HG03280 (cell line): ENCODE data around the gene HDAC4.

Source experiments
- ATAC-seq: cut with Tn5 transposase; IDR thresholded peaks from one replicate; pipeline ENCODE4 v1.9.1; 2021; ENCODE audit warnings: mild to moderate bottlenecking, moderate library complexity; ENCODE audit not compliant: unreplicated experiment

Gene HDAC4

DNA sequence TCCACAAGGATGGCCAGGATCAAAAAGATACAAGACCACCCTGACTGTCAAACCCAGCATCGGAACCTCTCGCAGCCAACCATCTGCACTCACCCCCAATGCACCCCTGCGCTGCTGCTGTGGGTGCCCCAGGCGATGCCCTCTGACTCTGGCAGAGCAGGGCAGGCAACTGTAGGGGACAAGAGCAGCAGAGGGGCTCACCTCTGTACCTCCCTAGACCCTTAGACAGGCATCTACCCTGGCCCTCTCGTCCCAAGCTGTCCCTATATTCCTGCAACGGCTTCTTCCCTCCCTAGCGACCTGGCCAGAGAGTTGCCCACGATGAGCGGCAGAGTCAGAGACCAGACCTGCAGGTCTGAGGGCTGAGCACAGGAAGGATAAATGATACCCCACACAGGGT lies 128.2 kb downstream of the HDAC4 start:
- no peak for ATAC-seq

DNA sequence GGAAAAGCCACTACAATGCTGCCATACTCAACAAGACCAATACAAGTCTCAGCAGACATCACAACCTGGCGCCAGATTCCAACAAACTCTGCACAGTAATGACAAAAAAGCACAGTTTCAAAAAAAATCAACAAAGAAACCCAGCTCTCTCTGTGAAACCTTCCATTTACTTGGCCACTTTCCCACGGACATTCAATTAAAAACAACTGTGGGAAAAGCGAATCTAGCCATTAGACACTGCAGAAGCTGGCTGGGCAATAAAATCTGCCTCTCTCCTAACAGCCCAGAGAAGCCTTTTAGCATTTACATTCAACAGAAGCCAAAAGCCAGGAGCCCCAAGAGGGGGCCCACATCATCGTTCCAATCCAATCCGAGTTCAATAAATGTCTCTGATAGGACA lies 128.9 kb downstream of the HDAC4 start:
- ATAC-seq = no peak

DNA sequence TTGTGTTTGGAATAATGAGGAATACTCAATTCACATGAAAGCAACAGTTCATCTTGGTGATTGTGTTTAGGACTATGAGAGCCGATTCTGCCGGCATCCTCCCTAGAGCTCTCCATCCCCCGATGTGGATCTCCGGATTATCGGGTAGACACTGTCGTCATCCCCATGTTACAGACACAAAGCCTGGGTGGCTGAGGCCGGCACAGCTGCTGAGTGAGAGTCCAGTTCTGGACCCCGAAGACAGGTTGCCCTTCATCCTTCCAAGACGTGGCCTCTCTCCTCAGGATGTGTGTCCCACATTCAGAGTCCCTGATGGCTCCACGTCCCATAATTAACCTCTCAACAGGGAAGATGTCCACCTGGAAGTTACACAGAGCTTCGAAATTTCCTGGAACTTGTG lies 129.3 kb downstream of the HDAC4 start:
- ATAC-seq = no peak

DNA sequence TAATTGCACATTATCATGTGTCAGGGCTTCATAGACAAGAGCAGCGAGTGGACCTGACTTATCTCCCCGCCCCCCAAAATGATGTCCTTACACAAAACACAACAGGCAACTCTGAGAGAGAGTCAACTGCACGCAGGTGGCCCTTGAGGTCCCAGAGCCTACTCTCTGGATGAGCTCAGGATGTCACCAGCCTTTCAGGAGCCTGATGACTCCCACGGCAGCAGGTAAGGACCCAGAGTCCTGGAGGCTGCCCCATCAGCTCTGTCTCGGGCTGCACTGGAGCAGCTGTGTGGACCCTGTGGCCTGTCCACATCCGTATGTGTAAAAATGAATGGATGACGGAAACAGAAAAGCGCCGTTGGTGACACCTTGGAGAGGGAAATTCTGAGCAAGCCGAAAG lies 130.9 kb downstream of the HDAC4 start:
- ATAC-seq = no peak

DNA sequence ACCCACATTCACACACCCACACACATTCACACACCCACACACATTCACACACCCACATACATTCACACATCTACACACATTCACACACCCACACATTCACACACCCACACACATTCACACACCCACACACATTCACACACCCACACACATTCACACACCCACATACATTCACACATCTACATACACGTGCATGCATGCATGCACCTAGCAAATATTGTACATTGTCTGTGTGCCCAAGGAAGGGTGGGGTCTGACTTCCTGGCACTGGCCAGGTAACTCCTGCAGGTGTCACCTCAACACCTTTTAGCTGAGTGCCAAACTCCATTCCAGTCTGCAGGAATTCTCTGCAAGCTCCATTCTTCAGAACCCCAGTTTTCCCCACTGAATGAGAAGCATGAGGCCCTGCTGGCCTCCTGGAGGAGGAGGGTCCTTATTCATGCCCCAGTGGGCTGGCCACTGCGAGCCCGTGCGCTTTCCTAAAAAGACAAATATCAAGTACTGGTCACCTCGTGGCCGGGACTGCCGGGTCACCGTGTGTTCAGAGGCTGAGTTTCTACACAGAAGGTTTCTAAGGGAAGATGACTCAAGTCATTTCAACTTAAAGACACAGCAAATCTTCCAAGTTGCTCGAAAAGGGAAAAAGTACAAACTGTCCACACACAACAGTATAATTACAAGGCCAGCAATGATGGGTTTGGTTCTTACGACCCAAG lies 131.5 kb downstream of the HDAC4 start:
- ATAC-seq = no peak

DNA sequence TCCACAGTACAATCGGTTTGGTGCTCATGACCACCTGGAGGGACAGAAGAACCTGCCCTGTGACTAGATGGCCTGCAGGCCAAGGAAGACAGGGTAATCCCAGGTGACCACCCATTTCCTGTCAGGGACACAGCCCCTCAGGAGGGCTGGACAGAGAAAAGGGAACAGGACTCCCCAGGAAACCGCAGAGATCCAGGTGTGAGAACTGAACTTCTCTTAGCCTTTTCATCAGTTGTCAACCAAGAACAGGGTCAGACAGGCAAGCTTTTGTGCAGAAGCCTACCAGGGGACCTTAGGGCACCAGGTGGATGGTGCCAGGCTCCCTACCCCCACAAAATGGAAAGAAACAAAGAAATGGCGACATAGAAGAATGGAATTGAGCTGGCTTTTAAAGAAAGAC lies 132.3 kb downstream of the HDAC4 start:
- no peak for ATAC-seq

DNA sequence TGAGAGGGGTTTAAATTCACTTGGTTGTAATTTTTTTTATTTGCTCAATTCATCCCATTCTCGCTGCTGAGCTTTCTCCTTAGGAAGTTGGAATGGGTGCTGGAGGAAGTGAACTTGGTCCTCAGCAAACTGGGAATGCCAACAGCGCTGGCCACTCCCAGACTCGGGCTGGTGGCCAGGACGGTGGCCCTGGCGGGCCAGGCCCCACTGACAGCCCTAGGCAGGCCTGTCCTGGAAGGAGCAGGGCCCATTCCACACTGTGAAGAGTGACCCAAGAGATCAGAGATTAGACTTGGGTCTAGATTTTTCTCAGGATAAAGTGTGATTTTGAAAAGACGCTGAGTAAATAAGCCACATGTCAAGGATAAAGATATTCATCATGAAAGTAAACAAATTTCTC lies 132.7 kb downstream of the HDAC4 start:
- no peak for ATAC-seq

DNA sequence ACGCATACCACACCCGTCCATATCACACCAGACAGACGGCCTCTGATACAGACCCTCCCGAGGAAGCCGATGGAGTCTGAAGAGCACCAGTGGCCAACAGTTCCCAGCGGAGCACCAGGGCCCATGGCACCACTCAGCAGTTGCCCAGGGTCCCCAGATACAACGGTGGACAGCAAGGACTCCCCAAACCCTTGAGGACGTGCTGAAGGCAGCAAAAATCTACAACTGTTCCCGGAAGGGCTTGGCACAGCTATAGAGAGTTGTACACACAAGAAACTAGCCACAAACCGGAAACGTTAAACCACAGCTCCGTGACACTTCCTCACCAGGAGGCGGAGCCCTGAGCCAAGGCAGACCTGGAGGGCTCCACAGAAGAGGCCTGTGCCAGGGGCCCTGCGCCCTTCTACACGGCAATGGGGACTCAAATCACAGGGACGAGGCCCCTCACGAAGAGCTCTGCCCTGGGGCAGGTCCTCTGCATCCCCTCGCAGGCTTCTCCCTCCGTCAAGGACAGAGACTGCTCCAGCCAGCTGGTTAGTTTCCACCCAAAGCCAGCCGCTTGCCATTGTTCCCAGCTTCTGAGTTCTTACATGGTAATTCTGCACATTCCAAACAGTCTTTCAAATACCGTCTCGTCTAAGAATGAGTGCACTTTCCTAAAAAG lies 133.4 kb downstream of the HDAC4 start:
- peak; percentile 96 for ATAC-seq

DNA sequence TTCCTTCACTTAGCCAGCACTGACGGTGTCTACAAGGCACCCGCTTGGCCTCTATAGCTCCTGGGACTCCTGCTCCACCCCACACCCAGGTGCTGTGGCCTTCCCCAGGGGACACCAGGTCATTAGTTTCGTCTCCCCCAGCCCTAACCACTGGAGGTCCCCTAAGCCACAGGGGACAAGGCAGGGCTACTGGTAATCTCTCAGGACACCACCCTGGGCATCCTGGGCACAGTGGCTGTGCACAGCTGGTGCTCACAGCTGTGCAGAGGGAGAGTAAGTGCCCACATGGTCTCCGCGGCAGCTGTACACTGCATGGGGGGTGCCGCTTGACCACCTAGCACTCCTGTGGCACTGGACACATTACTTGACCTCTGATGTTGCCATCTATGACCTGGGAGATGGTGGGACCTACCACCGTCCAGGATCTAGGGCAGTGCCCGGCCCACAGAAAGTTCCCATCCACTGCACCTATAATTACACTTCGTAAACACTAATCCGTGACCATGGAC lies 134.0 kb downstream of the HDAC4 start:
- ATAC-seq = peak; percentile 13

DNA sequence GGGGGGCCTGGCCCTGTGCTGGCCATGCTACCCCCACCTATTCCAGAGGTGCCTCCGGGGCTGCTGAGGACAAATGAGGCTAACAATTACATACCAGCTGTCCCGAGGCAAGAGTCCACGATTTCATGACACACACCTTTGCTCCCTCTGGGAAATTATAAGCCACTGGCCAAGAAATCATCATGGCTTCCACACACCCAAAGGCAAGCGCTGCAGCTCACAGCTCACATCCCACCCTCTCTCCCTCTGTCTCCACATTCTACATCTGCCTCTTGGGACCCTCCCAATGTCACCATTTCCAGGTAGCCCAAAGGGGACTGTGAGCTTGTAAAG lies 134.4 kb downstream of the HDAC4 start:
- ATAC-seq = no peak

DNA sequence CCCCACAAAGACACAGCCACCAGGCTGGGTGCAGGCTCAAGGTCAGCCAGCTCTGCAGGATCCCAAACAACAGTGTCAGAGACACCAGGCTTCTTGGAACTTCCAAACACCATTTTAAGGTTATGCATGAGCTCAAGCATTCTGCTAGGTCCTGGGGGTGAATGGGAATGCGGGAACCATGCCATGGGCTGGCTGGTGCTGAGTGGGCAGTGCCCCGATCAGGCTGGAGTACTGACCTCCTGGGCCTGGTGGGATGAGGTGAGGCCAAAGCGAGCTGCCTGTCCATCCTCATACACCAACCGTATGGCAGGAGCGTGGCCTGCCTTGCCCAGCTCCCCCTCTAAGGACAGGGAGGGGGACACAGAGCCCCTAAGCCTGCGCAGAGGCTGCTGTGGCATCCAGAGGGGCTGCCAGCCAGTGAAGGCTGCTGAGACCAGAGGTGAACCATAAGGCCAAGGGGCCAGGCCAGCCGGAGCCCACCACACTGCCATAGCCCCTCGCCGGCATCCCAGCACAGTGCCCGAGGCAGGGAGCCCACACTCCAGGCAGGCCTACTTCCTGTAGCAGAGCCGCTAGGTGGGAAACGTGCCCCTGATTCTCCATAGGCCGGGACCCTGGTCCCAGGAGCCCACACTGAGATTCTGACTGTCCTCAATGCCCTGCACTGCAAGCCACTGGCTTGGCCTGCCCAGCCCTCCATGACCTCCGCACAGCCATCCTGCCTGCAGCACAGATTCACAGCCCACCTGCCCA lies 135.0 kb downstream of the HDAC4 start:
- no peak for ATAC-seq

DNA sequence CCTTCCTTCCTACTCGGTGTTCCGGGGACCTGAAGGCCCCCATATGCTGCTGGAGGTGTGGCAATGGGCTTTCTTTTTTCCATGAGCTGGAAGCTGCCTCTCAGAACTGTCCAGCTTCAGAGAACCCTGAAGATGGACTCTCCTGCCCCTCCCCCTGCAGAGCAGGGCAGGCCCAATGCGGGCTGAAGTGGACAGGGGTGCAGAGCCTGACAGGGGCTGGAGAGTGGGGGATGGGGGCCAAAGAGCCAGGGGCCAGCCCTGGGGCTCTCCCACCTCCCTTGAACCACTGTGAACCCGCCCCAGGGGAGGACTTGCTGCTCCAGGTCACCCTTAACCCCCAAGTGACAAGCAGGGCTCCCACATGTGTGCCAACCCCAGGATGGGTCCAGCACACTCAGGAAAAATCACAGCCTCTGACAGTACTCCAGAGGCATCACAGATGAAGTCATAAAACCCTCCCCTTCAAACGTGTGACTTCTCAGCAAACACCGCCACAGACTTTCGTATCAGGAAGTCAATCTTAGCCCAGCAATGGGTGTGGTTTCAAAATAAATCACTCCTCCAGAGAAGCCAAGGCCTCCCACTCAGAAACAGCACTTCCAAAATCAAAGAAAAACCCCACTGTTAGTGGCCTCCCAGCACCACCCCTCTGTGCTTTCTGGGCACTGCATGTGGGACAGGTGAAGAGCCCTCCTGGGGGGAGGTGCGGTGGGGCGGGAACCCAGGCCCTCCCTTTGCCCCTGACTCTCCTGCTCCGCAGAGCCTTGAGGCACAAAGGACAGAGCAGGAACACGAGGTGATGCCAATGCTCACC lies 135.8 kb downstream of the HDAC4 start:
- ATAC-seq = no peak

DNA sequence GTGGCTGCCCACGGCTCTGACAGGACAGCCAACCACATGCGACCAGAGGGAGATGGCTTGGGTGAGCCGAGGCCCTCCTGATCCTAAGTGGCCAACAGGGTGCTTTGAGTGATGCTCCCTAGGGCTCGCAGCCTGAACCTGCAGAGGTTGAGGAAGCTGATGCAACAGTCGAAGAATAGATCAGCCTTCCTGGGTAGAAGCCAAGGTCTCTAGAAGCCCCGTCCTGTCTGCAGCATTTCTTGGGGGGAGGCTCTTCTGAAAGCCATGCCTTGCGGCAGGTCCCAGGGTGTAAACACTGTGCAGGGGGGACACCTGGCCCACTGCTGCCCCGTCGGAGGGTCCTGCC lies 136.4 kb downstream of the HDAC4 start:
- ATAC-seq = no peak

DNA sequence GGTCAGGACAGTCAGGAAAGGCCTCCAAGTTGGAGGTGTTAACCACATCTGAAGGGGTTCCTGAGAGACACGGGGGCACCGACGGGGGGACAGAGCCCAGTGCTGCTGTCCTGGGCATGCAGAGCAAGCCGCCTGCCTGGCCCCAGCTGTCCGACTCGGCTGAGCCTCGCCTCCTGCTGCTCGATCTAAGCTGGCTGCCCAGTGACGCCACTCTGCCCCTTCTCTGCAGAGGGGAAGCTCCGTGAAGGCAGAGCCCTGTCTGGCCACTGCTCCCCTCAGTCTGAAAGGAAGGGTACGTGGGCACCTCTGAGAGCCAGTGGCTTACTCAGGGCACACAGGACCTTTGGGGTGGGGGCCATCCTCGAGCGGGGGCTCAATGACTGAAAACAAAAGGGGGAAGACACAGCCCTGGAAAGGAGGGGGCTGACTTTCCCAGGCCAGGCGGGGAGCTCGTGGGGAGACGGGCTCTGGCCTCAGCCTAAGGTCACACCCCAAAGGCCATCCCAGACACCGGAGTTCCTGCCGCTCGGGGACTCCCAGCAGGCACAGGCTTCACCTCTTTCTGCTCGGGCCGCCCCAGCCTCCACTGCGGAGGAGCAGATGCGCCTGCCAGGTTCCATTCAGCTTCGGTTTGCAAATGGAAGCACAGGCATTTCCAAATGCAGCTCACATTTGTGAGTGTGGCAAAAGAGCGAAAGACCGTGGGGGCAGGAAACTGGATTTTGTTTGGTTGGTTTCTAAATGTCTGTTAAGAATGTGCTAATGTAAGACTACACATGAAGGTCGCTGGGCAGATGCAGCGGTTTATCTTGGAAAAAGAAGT lies 136.9 kb downstream of the HDAC4 start:
- no peak for ATAC-seq

DNA sequence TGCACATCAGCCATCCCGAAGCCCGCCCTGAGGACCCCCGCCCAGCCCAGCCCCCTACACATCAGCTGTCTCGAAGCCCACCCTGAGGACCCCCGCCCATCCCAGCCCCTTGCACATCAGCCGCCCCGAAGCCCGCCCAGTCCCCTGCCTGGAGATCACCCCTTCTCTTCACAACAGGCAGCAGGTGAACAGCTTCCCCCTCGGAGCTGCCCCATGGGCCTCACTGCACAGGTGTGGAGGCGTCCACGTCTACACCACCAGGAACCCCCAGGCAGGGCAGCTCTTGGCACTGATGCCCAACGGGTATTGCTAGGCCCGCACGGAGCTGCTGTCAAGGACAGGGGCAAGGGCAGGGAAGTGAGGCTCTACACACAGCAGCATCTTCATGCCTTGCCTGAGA lies 137.6 kb downstream of the HDAC4 start:
- ATAC-seq = no peak

DNA sequence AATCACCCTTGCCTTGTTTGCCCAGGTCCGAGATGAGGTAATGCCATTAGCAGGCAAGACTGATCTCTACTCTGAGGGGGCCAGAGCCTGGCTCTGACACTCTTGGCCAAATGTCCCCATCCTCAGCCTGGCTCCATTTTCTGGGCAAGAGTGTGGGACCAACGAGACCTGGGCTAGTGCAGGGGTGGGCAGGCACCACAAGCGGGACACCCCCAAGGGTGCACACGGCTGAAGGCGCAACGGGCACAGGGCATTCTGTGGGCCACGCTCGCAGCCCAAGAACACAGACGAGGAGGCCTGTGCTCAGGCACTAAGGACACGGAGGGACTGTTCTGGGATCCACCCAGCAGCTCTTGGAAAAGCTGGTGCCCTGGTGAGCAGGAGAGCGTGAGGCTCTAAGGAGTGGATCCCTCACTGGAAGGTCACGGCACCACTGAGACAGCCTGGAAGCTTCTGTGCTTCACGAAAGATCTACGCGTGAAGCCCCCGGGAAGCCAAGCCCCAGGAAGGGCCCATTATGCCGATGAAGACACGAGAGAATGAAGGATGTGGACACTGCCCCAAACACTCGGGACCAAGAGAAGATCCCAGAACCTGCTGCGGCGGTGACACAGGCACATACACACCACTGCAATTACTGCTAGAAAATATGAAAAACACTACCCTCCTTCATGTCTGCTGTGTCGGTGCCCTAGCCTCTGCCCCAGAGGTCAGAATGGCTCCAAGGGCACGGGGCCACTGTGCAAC lies 138.2 kb downstream of the HDAC4 start:
- no peak for ATAC-seq

DNA sequence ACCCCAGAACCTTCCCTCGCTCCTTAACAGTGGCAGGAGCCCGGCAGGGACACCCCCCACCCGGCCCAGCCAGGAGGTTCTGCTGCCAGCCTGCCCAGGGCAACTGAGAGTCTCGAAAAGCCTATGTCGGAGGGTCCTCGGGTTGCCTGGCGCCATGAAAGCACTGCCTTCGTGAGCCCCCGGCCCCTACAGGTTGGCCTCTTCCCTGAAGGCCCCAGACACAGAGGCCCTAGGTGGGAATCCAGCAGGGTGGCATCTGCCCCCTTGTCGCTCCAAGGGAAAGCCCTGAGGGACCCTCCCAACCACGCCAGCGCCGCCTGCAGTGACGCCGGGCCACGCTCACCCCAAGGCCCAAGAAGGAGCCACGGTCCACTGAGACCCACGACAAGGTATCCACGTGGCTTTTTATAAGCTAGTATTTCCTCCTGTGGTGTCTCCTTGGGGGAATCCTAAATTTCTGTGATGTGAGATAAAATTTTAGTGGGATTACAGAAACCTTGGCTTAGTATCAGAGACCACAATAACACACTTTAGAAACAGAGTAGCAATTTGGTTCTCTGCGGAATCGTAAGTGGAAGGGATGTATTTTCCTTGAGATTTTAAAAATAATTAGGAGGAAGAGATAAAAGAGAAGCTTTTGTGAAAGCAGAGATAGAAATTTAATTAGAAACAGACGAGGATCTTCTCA lies 138.9 kb downstream of the HDAC4 start:
- no peak for ATAC-seq

DNA sequence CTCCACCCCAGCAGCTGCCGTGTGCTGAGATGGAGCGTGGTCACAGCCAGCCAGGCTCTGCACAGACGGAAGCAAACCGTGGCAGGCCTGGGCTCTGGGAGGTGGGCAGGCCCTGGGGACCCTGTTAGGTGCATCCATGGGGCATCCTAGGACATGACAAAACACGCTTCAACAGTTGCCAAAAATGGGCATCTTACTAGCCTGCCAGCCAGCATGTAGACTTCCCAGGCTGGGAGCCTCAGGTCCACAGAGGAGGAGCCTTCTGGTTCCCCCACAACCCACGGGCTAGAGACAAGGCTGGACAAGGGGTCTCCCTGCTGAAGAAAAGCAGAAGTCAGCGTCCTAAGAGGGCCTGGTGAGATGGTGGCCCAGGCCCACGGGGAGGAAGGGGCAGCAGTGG lies 139.5 kb downstream of the HDAC4 start:
- no peak for ATAC-seq
